K562 (cell line): ENCODE data around the gene TUT4. TPM values are rescaled to one million over a fixed set of nuclear protein-coding genes. Genes with fewer than 3 reads are reported as not detected.

Experiments used
- ARID2 ChIP-seq: fragments of 450-650 bp; IDR thresholded peaks from 2 replicates; pipeline ENCODE4 v1.6.1; 2017; ENCODE audit warnings: antibody characterized with exemption, mild to moderate bottlenecking
- CAMTA2 ChIP-seq: fragments of 250-450 bp; sonication (Bioruptor Pico); conservative IDR thresholded peaks from 2 replicates; pipeline ENCODE4 v1.5.1; 2022
- MCM2 ChIP-seq: fragments of 450-650 bp; IDR thresholded peaks from 2 replicates; pipeline ENCODE4 v1.6.1; 2017; ENCODE audit warnings: low read depth, mild to moderate bottlenecking
- NR2C2 ChIP-seq, 2 experiments: fragments of 200-800 bp in 1 of 2; sonication (Bioruptor generic) in 1 of 2; sonication (generic) in 1 of 2; formaldehyde crosslinking in 1 of 2; IDR thresholded peaks; 2 replicates each; pipeline versions ENCODE4 v1.6.1 to v1.8.0; 2016 to 2022; ENCODE audit warnings: mild to moderate bottlenecking in 1 of 2, missing compliant biosample characterization in 1 of 2, missing genetic modification characterization in 1 of 2, missing genetic modification reagents in 1 of 2
- PKNOX1 ChIP-seq: fragments of 450-650 bp; IDR thresholded peaks from 2 replicates; pipeline ENCODE4 v1.6.1; 2016
- POLR2A ChIP-seq: fragments of 450-650 bp; conservative IDR thresholded peaks from 2 replicates; pipeline ENCODE4 v1.6.1; 2016
- PTTG1 ChIP-seq: fragments of 450-650 bp; IDR thresholded peaks from 2 replicates; pipeline ENCODE4 v1.6.1; 2016; ENCODE audit warnings: low read depth, mild to moderate bottlenecking, missing genetic modification characterization, missing compliant biosample characterization
- SMARCA5 ChIP-seq: fragments of 450-650 bp; IDR thresholded peaks from 2 replicates; pipeline ENCODE4 v1.6.1; 2016
- SPI1 ChIP-seq: IDR thresholded peaks from 2 replicates; pipeline ENCODE4 v1.6.1; 2011; ENCODE audit warnings: low read depth, low read length, control low read depth, borderline replicate concordance
- XRCC4 ChIP-seq: IDR thresholded peaks from one replicate; pipeline ENCODE4 v1.6.1; 2011; ENCODE audit not compliant: insufficient read depth, insufficient read length; ENCODE audit errors: extremely low read depth
- ZBTB8A ChIP-seq: fragments of 450-650 bp; IDR thresholded peaks from 2 replicates; pipeline ENCODE4 v1.6.1; 2018; ENCODE audit warnings: mild to moderate bottlenecking, moderate library complexity; ENCODE audit not compliant: partially characterized antibody
- ZNF140 ChIP-seq: fragments of 250-450 bp; sonication (Bioruptor Pico); IDR thresholded peaks from 2 replicates; pipeline ENCODE4 v1.8.0; 2021; ENCODE audit warnings: moderate library complexity, mild to moderate bottlenecking, inconsistent platforms
- ZNF277 ChIP-seq: fragments of 250-450 bp; sonication (Bioruptor Pico); IDR thresholded peaks from 2 replicates; pipeline ENCODE4 v1.8.0; 2022; ENCODE audit warnings: inconsistent platforms, mild to moderate bottlenecking, moderate library complexity, borderline replicate concordance
- ZNF436 ChIP-seq: fragments of 250-450, 450-650 bp; sonication (Bioruptor Pico); formaldehyde crosslinking; IDR thresholded peaks from 2 replicates; pipeline ENCODE4 v1.7.0; 2020; ENCODE audit warnings: mild to moderate bottlenecking
- ZNF644 ChIP-seq: fragments of 200-800 bp; sonication (Bioruptor generic); IDR thresholded peaks from 2 replicates; pipeline ENCODE4 v1.6.1; 2016; ENCODE audit warnings: low read depth, missing genetic modification characterization, missing compliant biosample characterization
- polyA plus RNA-seq, 8 experiments: library from polyadenylated mRNA; depleted of rRNA in 4 of 8; stranded (reverse) in 5 of 8; unstranded in 3 of 8; fragments of >200 nt; fragmentation: Nextera tagmentation in 2 of 8; fragmentation: Illumina TruSeq in 1 of 8; extraction: Ambion mirVana in 2 of 8; extraction: Trizol in 1 of 8; gene quantifications; 2 replicates each; pipeline versions ENCODE4 v1.2.1 to v1.2.3, GENCODE V29; 2011 to 2014; ENCODE audit warnings: inconsistent platforms in 1 of 8, missing spikeins in 1 of 8
- total RNA-seq, 7 experiments: library from RNA; depleted of rRNA in 6 of 7; stranded (reverse); fragments of >200 nt in 6 of 7; fragmentation: Illumina TruSeq in 2 of 7; extraction: Trizol in 2 of 7; gene quantifications; 2 replicates each; pipeline versions ENCODE4 v1.2.1 to v1.2.3, GENCODE V29; 2011 to 2021; ENCODE audit warnings: low replicate concordance in 1 of 7

The TUT4 gene
- total and polyA plus RNA-seq, 9 of the 15 experiments (the other 6 are each of a cell fraction or from before 2014, with no cell fraction given), result 15.8 to 53.5 (median 36.7) TPM

- no peak for TF ChIP-seq ARID2
- TF ChIP-seq ZNF644 (tag), result no peak
- TF ChIP-seq SPI1, result peak; percentile 93; the same call in 1 of the 2 replicates
- TF ChIP-seq PKNOX1, result peak; percentile 23; the same call in 1 of the 2 replicates
- no peak for TF ChIP-seq XRCC4
- TF ChIP-seq MCM2, result no peak
- no peak for TF ChIP-seq ZNF277 (CRISPR knock-in tag)
- TF ChIP-seq ZBTB8A, result no peak
- no peak for TF ChIP-seq POLR2A
- no peak for TF ChIP-seq ZNF140 (CRISPR knock-in tag)
- TF ChIP-seq PTTG1 (tag), result no peak
- TF ChIP-seq CAMTA2 (CRISPR knock-in tag), result no peak
- no peak for TF ChIP-seq NR2C2 (CRISPR knock-in tag; IDR thresholded peaks at IDR 0.05)
- no peak for TF ChIP-seq NR2C2 (tag; IDR thresholded peaks at IDR 0.05)
- TF ChIP-seq ZNF436 (CRISPR knock-in tag), result peak; percentile 86
- TF ChIP-seq SMARCA5, result peak; percentile 56; the same call in 1 of the 2 replicates
Observed at GRCh38 chr1:52588535-52588934, 35.6 kb upstream of the TUT4 start (continued).
